Subcutaneous adipose tissue (tissue), 4 donors: ENCODE data around the gene CCDC174. TPM values are rescaled to one million over a fixed set of nuclear protein-coding genes. Genes with fewer than 3 reads are reported as not detected.

Experiments
- CTCF ChIP-seq: fragments of 450-650 bp; IDR thresholded peaks from one replicate; pipeline ENCODE4 v1.5.1; 2016; ENCODE audit warnings: low read depth, mild to moderate bottlenecking, control low read depth, antibody characterized with exemption, moderate library complexity
- total RNA-seq, 4 donors: library from RNA; depleted of rRNA; stranded (reverse); fragments of >200 nt; gene quantifications; one replicate each; pipeline ENCODE4 v1.1.0, GENCODE V29; 2016

CCDC174 gene
- total RNA-seq, 4 donors from 2014 or later = 16.0 to 36.1 (median 18.9) TPM

- TF ChIP-seq CTCF = no peak
These were observed 32.0 kb upstream of the CCDC174 start for GRCh38 chr3:14619605-14620004.

GRCh38 chr3:14620512-14620911 lies 31.1 kb upstream of the CCDC174 start:
- no peak for TF ChIP-seq CTCF

- no peak for TF ChIP-seq CTCF
These were observed 30.5 kb upstream of the CCDC174 start for GRCh38 chr3:14621093-14621492.

- no peak for TF ChIP-seq CTCF
These were observed 29.2 kb upstream of the CCDC174 start for GRCh38 chr3:14622368-14622767.

- TF ChIP-seq CTCF = no peak
These were observed 28.0 kb upstream of the CCDC174 start for GRCh38 chr3:14623569-14624051.

GRCh38 chr3:14624498-14624897 lies 27.1 kb upstream of the CCDC174 start:
- no peak for TF ChIP-seq CTCF

GRCh38 chr3:14625443-14625842 lies 26.1 kb upstream of the CCDC174 start:
- TF ChIP-seq CTCF = no peak
